Suppressor macrophage treated with lipopolysaccharide for 1 hour (primary cell): Measurements from ENCODE around the gene MBD5.
A peak's percentile ranks its signal among the peaks of the same experiment; 100 is the strongest.
"Not testable (repeated sequence)": the region's sequence is repeated elsewhere in the genome, so short reads cannot be mapped to it uniquely, and the experiment has no call there.

Experiments
- DNase-seq, 3 donors: peaks; one replicate each; pipeline ENCODE4 v3.0.0-alpha.2; 2020 to 2022

MBD5 gene

GRCh38 chr2:148526509-148527346, 505.8 kb downstream of the MBD5 start:
- DNase-seq = no peak

- no peak for DNase-seq
These were observed 506.8 kb downstream of the MBD5 start for GRCh38 chr2:148527488-148528340.

GRCh38 chr2:148528356-148529064, 507.6 kb downstream of the MBD5 start:
- DNase-seq = no peak

- no peak for DNase-seq
These were observed 508.9 kb downstream of the MBD5 start for GRCh38 chr2:148529745-148530144.

GRCh38 chr2:148530350-148530749, 509.5 kb downstream of the MBD5 start:
- DNase-seq = no peak

GRCh38 chr2:148531235-148531634, 510.3 kb downstream of the MBD5 start:
- no peak for DNase-seq

- no peak for DNase-seq
These were observed 511.0 kb downstream of the MBD5 start for GRCh38 chr2:148531669-148532428.

DNA sequence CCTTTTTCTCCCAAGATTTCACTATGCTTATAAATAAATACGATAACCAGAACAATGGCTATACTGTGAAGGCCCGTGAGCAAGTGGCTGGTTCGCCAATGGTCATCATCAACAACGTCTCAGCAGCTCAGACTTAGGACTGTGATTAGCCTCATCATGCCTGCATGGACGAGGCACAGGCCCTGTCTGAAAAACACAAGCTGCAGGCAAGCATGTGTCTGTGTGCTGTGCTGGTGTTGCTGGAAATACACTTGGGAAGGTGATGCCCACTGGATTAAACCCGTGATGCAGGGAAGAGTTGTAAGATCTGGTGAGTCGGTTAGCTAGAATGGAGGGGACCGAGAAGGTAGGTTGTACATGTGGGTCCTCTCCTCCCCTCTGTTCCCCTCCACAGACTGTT, 512.1 kb downstream of the MBD5 start:
- DNase-seq = no peak

DNA sequence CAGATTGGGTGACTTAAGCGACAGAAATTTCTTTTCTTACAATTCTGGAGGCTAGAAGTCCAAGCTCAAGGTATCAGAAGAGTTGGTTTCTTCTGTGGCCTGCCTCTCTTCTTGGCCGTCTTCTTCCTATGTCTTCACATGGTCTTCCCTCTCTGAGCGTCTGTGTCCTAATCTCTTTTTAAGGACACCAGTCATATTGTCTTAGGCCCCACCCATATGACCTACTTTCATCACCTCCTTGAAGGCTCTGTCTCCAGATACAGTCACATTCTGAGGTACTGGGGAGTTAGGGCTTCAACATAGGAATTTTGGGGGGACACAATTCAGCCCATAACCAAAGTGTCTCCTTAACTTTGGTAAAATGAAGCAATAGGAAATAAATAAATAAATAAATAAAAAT, 512.8 kb downstream of the MBD5 start:
- no peak for DNase-seq

DNA sequence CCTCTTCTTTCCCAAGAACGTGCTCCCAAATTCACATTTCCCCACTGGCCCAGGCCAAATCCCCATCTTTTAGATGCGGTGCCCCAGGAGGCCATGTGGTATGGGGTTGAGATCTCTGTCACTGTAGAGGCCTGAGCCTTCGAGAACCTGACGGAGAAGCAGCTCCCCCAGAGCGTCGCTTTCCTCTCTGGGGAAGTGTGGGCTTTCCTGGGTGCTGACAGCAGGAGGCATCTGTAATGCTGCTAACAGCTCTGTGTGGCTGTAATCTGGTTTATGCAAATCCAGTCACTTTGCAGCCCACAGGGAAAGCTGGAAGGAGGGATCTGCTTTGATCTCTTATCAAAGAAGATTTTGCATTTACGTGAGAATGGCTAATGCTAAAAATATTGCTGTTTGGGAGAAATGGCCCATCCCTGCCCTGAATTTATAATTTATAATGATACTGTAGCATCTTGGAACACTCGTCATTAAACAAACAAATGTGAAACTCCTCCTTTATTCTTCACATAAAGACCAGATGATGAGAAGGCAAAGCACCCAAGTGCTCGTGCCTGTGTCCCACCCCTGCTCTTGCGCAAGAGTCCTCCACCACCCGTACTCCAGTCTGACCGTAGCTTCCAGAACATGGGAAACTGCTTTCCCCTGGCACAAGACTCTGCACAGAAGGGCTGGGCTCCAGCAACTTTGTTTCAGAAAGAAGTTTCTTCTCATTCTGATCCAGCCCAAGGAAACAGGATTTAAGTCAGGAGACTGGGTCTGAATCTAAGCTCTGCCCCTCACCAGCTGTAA, 513.7 kb downstream of the MBD5 start:
- peak; percentile 40 to 62 (median 56) for DNase-seq

- no peak for DNase-seq
These were observed 517.5 kb downstream of the MBD5 start for GRCh38 chr2:148538375-148538774.

DNA sequence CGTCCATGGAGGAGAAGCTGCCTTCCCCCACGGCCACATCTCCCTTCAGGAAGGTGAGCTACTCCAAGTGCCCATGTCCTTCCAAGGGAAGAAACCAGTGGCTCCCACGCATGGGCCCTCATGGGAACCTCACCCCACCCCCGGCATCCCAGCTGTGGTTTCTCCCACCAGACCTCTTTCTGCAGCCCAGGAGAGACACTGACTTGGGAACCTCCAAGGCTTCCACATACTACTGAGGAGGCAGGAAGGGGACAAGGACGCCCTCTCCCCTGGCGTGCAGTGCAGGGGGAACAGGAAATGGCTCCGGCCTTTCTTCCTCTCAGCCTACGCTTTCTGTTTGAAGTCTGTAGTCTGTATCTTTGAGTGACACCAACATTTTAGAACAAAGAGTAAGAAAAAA, 519.1 kb downstream of the MBD5 start:
- peak; percentile 56 to 63 (median 61) for DNase-seq

DNA sequence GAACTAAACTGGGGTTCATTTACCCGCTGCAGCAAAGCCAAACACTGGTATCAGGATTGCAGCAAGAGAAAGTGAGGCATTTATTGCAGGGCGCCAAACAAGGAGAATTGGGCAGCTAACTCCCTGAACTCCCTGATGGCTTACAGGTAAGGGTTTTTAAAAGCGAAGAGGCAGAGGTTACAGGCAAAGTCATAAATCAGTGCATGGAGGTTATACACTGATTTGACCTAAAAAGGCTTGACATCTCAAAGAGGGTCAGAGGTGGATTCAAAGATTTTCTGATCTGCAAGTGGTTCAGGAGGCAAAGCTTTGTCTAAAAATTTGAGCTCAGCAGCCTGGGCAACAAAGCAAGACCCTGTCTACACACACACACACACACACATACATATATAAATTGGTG, 520.9 kb downstream of the MBD5 start:
- no peak for DNase-seq

DNA sequence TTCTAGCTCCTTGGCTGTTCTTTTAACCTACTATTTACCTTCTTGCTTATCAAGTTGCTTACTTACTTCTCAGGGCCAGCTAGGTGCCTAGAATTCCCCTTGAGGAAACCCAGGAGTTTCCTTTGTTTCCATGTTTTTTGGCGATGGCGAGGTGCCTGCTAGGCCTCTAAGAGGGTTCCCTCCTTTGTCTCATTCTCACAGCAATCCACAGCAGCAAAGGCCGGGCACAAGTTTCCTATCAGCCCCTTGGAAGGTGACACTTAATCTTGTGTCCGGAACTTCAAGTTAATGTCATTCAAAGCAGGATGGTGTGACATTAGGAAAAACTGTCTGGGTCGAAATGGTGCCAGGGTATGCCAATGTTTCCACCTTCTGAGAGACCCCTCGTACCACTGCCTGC, 521.7 kb downstream of the MBD5 start:
- DNase-seq = no peak

DNA sequence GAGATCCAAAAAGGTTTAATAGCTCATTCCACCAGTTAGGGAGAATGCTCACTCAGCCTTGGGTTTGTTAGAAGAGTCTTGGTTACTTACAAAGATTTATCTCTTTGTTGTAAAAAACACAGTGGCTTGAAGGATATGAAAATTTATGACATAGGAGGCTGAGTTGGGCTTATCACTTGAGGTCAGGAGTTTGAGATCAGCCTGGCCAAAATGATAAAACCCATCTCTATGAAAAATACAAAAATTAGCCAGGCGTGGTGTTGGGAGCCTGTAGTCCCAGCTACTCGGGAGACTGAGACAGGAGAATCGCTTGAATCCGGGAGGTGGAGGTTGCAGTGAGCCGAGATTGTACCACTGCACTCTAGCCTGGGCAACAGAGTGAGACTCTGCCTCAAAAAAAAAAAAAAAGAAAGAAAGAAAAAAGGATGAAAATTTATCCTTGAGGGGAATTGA, 522.2 kb downstream of the MBD5 start:
- not testable (repeated sequence) for DNase-seq

DNA sequence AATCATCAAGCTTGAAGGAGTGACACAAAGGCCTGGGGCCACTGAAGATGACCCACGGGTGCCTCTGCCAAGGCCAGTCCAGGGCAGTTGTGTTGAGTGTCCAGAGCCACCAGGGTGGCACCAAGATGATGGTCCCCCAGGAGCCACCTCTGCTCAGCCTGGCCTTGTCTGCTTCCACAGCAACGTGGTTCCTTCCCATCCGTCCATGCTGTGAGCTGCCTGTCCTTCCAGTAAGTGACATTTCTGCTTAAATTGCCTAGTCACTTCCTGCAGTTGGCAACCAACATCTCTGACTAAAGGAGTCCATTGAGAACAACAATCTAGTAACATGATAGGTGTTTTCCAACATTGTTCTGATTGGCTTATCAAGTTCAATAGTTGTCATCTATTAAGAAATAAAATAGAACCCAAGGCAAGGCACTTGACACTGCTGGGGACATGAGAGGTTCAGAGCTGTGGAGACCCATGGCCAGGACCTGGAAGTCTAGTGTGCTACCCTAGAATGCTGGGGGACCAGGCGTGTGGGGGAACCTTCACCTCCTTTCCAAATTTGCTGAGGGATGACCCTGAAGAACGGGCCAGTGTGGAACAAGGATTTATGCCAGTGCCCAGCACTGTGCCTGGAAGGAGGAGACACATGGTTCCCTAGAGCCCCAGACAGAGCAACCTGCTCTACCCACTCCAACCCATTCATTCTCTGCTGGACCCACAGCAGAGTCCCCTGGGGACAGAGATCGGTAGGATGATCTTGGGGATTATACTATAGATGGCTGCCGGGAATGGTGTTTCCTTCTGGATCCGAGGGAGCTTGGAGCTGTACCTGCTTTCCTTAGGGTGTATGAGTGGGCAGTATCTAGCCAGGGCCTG, 524.7 kb downstream of the MBD5 start:
- peak; percentile 55 to 65 (median 62) for DNase-seq

DNA sequence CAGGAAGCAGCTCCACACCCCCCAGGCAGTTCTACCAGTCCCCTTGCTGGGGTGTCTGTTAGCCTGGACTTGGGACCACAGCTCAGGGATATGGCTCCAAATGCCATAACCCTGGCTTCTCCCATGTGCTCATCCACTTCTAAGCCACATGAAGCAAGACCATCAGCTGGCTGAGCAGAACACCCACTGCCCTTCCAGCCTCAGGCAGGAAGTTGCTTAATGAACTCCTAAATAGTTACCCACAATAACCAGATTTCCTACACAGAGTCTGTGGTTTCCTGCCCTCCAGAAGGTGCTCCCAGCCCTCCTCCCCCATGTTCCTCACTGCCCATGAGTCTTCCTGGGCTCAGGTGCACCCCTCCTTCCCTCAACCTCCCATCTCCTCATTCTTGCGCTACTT, 525.4 kb downstream of the MBD5 start:
- DNase-seq = peak; percentile 72 to 75 (median 73)

GRCh38 chr2:148548716-148549400, 528.0 kb downstream of the MBD5 start:
- no peak for DNase-seq

DNA sequence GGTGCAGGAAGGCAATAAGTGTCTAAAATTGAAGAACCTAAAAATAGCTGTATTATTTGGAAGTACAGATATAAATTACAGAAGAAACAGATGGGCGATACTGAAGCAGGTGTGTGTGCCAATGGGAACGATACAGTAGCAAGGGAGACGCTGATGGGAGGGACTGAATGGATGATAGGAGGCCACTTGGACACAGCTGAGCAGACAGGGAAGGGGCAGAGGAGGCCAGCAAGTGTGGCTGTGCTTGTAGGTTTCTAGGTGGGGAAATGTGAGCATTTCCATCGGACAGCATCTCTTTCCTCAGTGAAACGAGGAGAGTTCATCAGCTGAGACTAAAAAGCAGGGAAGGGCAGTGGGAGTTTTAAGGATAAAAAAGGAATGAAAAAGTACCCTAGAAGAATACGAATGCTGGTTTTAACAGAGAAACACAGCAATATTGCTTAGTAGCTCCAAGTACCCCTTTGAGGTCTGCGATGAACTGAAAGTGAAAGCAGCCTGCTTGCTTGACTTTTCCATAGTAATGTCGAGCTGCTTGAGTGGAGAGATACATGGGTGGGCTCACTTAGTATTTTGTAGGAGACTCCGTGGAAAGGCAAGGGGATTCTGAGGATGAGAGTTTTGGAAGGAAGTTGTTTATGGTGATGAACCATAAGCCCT, 531.9 kb downstream of the MBD5 start:
- DNase-seq = peak; percentile 44 to 49 (median 44)
